ENCODE data around the gene BAD. TPM values are rescaled to one million over a fixed set of nuclear protein-coding genes. Genes with fewer than 3 reads are reported as not detected.

BAD gene
- polyA plus RNA-seq (2013): 48.1 and 49.0 TPM in 2 replicates

DNA sequence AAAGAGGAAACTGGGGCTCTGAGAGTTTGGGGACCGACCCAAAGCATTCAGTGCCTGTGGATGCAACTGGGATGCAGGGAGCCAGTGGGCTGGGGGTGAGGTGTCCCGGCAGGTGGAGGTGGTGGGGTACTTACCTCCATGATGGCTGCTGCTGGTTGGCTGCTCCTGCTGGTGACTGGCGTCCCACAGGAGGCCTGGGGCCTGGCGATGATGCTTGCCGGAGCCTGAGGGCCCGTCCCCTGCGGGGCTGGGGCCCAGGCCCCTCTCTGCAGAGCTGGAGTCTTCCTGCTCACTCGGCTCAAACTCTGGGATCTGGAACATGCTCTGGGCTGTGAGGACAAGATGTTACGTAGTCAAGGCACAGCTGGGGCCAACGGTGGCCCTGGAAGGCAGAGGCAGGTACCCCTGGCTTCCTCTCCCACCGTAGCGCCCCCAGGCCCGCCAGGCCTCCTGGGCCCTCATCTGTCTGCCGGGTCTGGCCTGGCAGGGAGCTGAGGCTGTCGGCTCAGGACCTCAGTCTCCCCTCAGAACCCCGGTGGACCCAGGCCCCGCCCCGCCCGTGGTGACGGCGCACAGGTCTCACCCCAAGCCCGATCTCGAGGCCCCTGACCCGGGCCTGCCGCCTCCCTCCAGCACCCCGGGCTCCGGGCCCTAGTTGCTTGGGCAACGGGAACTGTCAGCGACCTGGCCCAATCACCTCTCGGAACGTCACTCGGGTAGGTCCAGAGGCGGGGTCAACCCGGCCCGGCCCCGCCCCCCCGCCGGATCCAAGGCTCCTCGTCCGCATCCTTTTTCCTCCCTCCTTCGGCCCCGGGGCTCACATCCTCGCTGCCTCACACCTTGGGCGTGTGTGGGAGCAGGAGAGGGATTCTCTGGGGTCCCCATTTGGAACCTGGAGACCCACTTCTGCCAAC, at the start of gene BAD:
TSS of gene BAD (minus strand) at position 618 of the 914 bp plus-strand sequence. CDS start at position 321, 297 bp downstream.
- WGBS (ENCODE audit: extremely low coverage, insufficient coverage, insufficient read length): no CpG with 5 or more reads among the region's 44 CpGs
- peak within 1 kb of the TSS; percentile 86 for H3K9ac ChIP-seq (ENCODE audit: low read length)
- H2BK5ac ChIP-seq (ENCODE audit: low read depth, low read length, poor library complexity): peak within 1 kb of the TSS; percentile 63
- H2BK120ac ChIP-seq (ENCODE audit: insufficient read depth, low read length, poor library complexity): peak within 1 kb of the TSS; percentile 59
- peaks cover 7% of the 10 kb centered on the region for H3K79me2 ChIP-seq (ENCODE audit: control insufficient read depth, insufficient read depth, low read length, poor library complexity)
- no peaks in the 10 kb centered on the region for H3K27me3 ChIP-seq (ENCODE audit: insufficient read depth, low read length)
- H2AK5ac ChIP-seq (ENCODE audit: low read length): peak within 1 kb of the TSS; percentile 16
- peaks cover 2% of the 10 kb centered on the region for H3K9me3 ChIP-seq (ENCODE audit: insufficient read depth, low read depth, low read length)
- peak within 1 kb of the TSS; percentile 80 for H2AFZ ChIP-seq (ENCODE audit: insufficient read depth, low read length, poor library complexity)
- H3K4me1 ChIP-seq (ENCODE audit: control insufficient read depth in 1 of 2, insufficient read depth in 2 of 2, low read length in 2 of 2): peaks cover 14 to 18% of the 10 kb centered on the region in 2 experiments
- H3K14ac ChIP-seq (ENCODE audit: low read length): peak within 1 kb of the TSS; percentile 78
- H3K23ac ChIP-seq (ENCODE audit: low read length): no peak within 1 kb of the TSS
- H3K4me3 ChIP-seq (ENCODE audit: low read depth, low read length): peak within 1 kb of the TSS; percentile 86
- peak within 1 kb of the TSS; percentile 4 for H2BK12ac ChIP-seq (ENCODE audit: low read length)
- H3K27ac ChIP-seq (ENCODE audit: low read depth, low read length): peak within 1 kb of the TSS; percentile 77
- H3K18ac ChIP-seq (ENCODE audit: low read length): peak within 1 kb of the TSS; percentile 83
- peak; percentile 95 to 96 for DNase-seq
- peak within 1 kb of the TSS; percentile 81 for H4K8ac ChIP-seq (ENCODE audit: low read depth, low read length)
- peak within 1 kb of the TSS; percentile 100 for H3K4me2 ChIP-seq (ENCODE audit: low read length)
- peaks cover 14% of the 10 kb centered on the region for H3K79me1 ChIP-seq (ENCODE audit: low read length)
- peak within 1 kb of the TSS; percentile 38 for H3K4ac ChIP-seq (ENCODE audit: low read depth, low read length)
- H3K36me3 ChIP-seq (ENCODE audit: control insufficient read depth in 1 of 2, insufficient read depth in 2 of 2, low read length in 2 of 2): peaks cover 7 to 16% of the 10 kb centered on the region in 2 experiments
- peak within 1 kb of the TSS; percentile 83 for H4K91ac ChIP-seq (ENCODE audit: low read depth, low read length)
- peak within 1 kb of the TSS; percentile 54 for H4K12ac ChIP-seq (ENCODE audit: low read depth, low read length)

DNA sequence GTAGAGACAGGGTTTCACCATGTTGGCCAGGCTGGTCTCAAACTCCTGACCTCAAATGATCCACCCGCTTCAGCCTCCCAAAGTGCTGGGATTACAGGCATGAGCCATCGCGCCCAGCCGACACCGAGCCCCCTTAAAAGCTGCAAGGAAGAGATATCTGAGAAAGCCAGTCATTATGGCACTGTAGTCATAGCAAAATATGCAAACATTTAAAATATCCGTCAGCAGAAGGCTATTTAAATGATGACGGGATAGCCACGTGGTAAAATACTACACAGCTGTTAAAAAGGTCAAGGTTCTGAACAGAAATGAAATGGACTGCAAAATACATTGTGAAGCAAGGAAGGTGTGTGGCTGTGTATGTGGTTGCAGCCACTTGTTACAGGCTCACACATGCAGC, 49.1 kb upstream of the BAD start:
- Histone ChIP-seq H4K91ac (ENCODE audit: low read depth, low read length) (no peak overlapping the region), H3K18ac (ENCODE audit: low read length) (no peak overlapping the region), H2AK5ac (ENCODE audit: low read length) (no peak overlapping the region), H3K79me1 (ENCODE audit: low read length) (no peaks in the 10 kb centered on the region), H3K4me2 (ENCODE audit: low read length) (no peak overlapping the region), H3K79me2 (ENCODE audit: control insufficient read depth, insufficient read depth, low read length, poor library complexity) (no peaks in the 10 kb centered on the region), H3K9me3 (ENCODE audit: insufficient read depth, low read depth, low read length) (no peaks in the 10 kb centered on the region), H2AFZ (ENCODE audit: insufficient read depth, low read length, poor library complexity) (no peak overlapping the region), H3K27me3 (ENCODE audit: insufficient read depth, low read length) (no peaks in the 10 kb centered on the region), H3K14ac (ENCODE audit: low read length) (no peak overlapping the region), H3K27ac (ENCODE audit: low read depth, low read length) (no peak overlapping the region), H2BK5ac (ENCODE audit: low read depth, low read length, poor library complexity) (no peak overlapping the region), H3K4me1 (ENCODE audit: control insufficient read depth in 1 of 2, insufficient read depth in 2 of 2, low read length in 2 of 2) (peaks cover 5 to 8% of the 10 kb centered on the region in 2 experiments), H3K36me3 (ENCODE audit: control insufficient read depth in 1 of 2, insufficient read depth in 2 of 2, low read length in 2 of 2) (no peaks in the 10 kb centered on the region), H3K4ac (ENCODE audit: low read depth, low read length) (no peak overlapping the region), H2BK12ac (ENCODE audit: low read length) (no peak overlapping the region), H3K23ac (ENCODE audit: low read length) (no peak overlapping the region), H4K8ac (ENCODE audit: low read depth, low read length) (no peak overlapping the region), H4K12ac (ENCODE audit: low read depth, low read length) (no peak overlapping the region), H3K4me3 (ENCODE audit: low read depth, low read length) (no peak overlapping the region), H3K9ac (ENCODE audit: low read length) (no peak overlapping the region), H2BK120ac (ENCODE audit: insufficient read depth, low read length, poor library complexity) (no peak overlapping the region)
- peak in 1 of 2 donors; percentile 77 for DNase-seq
- WGBS (ENCODE audit: extremely low coverage, insufficient coverage, insufficient read length): no CpG with 5 or more reads among the region's 8 CpGs

DNA sequence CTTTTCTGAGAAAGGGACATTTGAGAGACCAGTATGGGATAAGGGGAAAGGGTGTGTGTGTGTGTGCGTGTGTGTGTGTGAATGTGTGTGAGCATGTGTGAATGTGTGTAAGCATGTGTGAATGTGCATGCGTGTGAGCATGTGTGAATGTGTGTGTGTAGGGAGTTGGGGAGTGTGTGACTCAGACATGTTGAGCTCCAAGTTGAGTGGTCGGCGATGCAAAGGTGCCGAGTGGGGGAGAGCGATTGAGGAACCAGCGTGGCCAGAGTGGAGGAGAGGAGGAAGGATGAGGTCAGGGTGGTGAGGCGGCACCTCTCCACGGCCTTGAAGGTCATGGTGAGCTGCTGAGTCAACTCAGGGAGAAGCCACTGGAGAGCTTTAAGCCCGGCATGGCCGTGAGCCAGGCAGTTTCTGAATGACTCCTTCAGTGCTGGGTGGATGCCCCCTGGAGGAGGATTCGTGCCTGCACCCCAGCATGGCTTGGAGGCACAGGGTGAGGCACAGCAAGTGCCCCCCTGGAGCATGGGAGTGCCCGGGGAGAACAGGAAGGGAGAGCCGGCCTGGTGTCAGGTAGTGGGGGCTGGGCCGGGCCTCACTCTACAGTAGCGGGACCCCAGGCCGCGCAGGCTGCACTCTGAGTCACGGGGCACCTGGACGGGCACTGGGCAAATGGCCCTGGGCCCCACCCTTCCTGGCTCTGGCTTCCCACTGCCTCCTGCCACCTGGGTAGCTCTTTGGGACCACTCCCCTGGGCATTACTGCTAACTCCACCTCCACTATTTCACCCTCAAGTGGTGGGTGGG, 47.3 kb upstream of the BAD start:
- H3K14ac ChIP-seq (ENCODE audit: low read length): no peak overlapping the region
- no peak overlapping the region for H2BK120ac ChIP-seq (ENCODE audit: insufficient read depth, low read length, poor library complexity)
- H3K79me2 ChIP-seq (ENCODE audit: control insufficient read depth, insufficient read depth, low read length, poor library complexity): no peaks in the 10 kb centered on the region
- no peak overlapping the region for H3K4me2 ChIP-seq (ENCODE audit: low read length)
- H3K4me3 ChIP-seq (ENCODE audit: low read depth, low read length): no peak overlapping the region
- H3K27ac ChIP-seq (ENCODE audit: low read depth, low read length): no peak overlapping the region
- no peaks in the 10 kb centered on the region for H3K79me1 ChIP-seq (ENCODE audit: low read length)
- no peak overlapping the region for H2BK5ac ChIP-seq (ENCODE audit: low read depth, low read length, poor library complexity)
- no peak overlapping the region for H3K9ac ChIP-seq (ENCODE audit: low read length)
- 100% methylated on average over 1 of the region's 20 CpGs for WGBS (ENCODE audit: extremely low coverage, insufficient coverage, insufficient read length)
- H2BK12ac ChIP-seq (ENCODE audit: low read length): no peak overlapping the region
- no peaks in the 10 kb centered on the region for H3K9me3 ChIP-seq (ENCODE audit: insufficient read depth, low read depth, low read length)
- H2AK5ac ChIP-seq (ENCODE audit: low read length): peak overlapping the region; percentile 8
- no peak overlapping the region for H3K4ac ChIP-seq (ENCODE audit: low read depth, low read length)
- no peak overlapping the region for H3K18ac ChIP-seq (ENCODE audit: low read length)
- no peaks in the 10 kb centered on the region for H3K27me3 ChIP-seq (ENCODE audit: insufficient read depth, low read length)
- no peaks in the 10 kb centered on the region for H3K36me3 ChIP-seq (ENCODE audit: control insufficient read depth in 1 of 2, insufficient read depth in 2 of 2, low read length in 2 of 2)
- no peak overlapping the region for H4K12ac ChIP-seq (ENCODE audit: low read depth, low read length)
- peaks cover 5 to 8% of the 10 kb centered on the region in 2 experiments for H3K4me1 ChIP-seq (ENCODE audit: control insufficient read depth in 1 of 2, insufficient read depth in 2 of 2, low read length in 2 of 2)
- peak; percentile 45 to 50 for DNase-seq
- no peak overlapping the region for H3K23ac ChIP-seq (ENCODE audit: low read length)
- H4K91ac ChIP-seq (ENCODE audit: low read depth, low read length): peak overlapping the region; percentile 15
- H4K8ac ChIP-seq (ENCODE audit: low read depth, low read length): no peak overlapping the region
- H2AFZ ChIP-seq (ENCODE audit: insufficient read depth, low read length, poor library complexity): no peak overlapping the region

DNA sequence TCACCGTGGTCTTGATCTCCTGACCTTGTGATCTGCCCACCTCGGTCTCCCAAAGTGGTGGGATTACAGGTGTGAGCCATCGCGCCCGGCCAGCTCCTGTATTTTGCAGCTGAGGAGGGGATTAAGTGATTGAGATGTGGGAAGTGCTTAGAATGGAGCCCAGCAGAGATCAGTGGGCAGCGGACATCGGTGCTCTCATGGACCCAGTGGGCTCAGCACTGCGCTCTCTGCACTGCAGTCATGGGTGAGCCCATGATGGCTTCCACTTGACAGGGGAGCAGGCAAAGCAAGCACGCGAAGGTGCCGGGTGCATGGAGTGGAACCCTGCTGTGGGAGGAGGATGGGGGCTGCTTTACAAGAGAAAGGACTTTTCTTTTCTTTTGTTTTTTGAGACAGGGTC, 46.4 kb upstream of the BAD start:
- H3K27me3 ChIP-seq (ENCODE audit: insufficient read depth, low read length): no peaks in the 10 kb centered on the region
- H3K4ac ChIP-seq (ENCODE audit: low read depth, low read length): no peak overlapping the region
- H3K9me3 ChIP-seq (ENCODE audit: insufficient read depth, low read depth, low read length): no peaks in the 10 kb centered on the region
- H2AFZ ChIP-seq (ENCODE audit: insufficient read depth, low read length, poor library complexity): no peak overlapping the region
- no peaks in the 10 kb centered on the region for H3K79me2 ChIP-seq (ENCODE audit: control insufficient read depth, insufficient read depth, low read length, poor library complexity)
- H4K8ac ChIP-seq (ENCODE audit: low read depth, low read length): no peak overlapping the region
- H3K4me3 ChIP-seq (ENCODE audit: low read depth, low read length): no peak overlapping the region
- no peak overlapping the region for H3K23ac ChIP-seq (ENCODE audit: low read length)
- DNase-seq: no peak
- H3K27ac ChIP-seq (ENCODE audit: low read depth, low read length): no peak overlapping the region
- no peak overlapping the region for H2AK5ac ChIP-seq (ENCODE audit: low read length)
- no peaks in the 10 kb centered on the region for H3K36me3 ChIP-seq (ENCODE audit: control insufficient read depth in 1 of 2, insufficient read depth in 2 of 2, low read length in 2 of 2)
- no peak overlapping the region for H3K9ac ChIP-seq (ENCODE audit: low read length)
- H3K4me2 ChIP-seq (ENCODE audit: low read length): no peak overlapping the region
- H3K14ac ChIP-seq (ENCODE audit: low read length): no peak overlapping the region
- WGBS (ENCODE audit: extremely low coverage, insufficient coverage, insufficient read length): no CpG with 5 or more reads among the region's 11 CpGs
- H3K18ac ChIP-seq (ENCODE audit: low read length): no peak overlapping the region
- peaks cover 5 to 8% of the 10 kb centered on the region in 2 experiments for H3K4me1 ChIP-seq (ENCODE audit: control insufficient read depth in 1 of 2, insufficient read depth in 2 of 2, low read length in 2 of 2)
- H4K12ac ChIP-seq (ENCODE audit: low read depth, low read length): no peak overlapping the region
- H2BK12ac ChIP-seq (ENCODE audit: low read length): no peak overlapping the region
- no peak overlapping the region for H4K91ac ChIP-seq (ENCODE audit: low read depth, low read length)
- H2BK120ac ChIP-seq (ENCODE audit: insufficient read depth, low read length, poor library complexity): no peak overlapping the region
- no peaks in the 10 kb centered on the region for H3K79me1 ChIP-seq (ENCODE audit: low read length)
- no peak overlapping the region for H2BK5ac ChIP-seq (ENCODE audit: low read depth, low read length, poor library complexity)

All from trophoblast cell (in vitro differentiated cells and primary cell).